ENCODE results near the gene CD1C.
"Not testable (repeated sequence)": the region's sequence is repeated elsewhere in the genome, so short reads cannot be mapped to it uniquely, and the experiment has no call there.

The CD1C gene

GRCh38 chr1:158333405-158334155 is 43.9 kb downstream of the CD1C start:
- Histone ChIP-seq H3K4me1 (no peaks in the 10 kb centered on the region), H3K36me3 (no peaks in the 10 kb centered on the region), H3K4me3 (ENCODE audit: low read depth, low read length) (no peak overlapping the region), H3K9me3 (no peaks in the 10 kb centered on the region), H3K27me3 (no peaks in the 10 kb centered on the region)
- DNase-seq = no peak
- TF ChIP-seq, protein P1, sequence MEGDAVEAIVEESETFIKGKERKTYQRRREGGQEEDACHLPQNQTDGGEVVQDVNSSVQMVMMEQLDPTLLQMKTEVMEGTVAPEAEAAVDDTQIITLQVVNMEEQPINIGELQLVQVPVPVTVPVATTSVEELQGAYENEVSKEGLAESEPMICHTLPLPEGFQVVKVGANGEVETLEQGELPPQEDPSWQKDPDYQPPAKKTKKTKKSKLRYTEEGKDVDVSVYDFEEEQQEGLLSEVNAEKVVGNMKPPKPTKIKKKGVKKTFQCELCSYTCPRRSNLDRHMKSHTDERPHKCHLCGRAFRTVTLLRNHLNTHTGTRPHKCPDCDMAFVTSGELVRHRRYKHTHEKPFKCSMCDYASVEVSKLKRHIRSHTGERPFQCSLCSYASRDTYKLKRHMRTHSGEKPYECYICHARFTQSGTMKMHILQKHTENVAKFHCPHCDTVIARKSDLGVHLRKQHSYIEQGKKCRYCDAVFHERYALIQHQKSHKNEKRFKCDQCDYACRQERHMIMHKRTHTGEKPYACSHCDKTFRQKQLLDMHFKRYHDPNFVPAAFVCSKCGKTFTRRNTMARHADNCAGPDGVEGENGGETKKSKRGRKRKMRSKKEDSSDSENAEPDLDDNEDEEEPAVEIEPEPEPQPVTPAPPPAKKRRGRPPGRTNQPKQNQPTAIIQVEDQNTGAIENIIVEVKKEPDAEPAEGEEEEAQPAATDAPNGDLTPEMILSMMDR (IDR thresholded peaks at IDR 0.05; ENCODE audit: low read depth, low read length) = no peak

DNA sequence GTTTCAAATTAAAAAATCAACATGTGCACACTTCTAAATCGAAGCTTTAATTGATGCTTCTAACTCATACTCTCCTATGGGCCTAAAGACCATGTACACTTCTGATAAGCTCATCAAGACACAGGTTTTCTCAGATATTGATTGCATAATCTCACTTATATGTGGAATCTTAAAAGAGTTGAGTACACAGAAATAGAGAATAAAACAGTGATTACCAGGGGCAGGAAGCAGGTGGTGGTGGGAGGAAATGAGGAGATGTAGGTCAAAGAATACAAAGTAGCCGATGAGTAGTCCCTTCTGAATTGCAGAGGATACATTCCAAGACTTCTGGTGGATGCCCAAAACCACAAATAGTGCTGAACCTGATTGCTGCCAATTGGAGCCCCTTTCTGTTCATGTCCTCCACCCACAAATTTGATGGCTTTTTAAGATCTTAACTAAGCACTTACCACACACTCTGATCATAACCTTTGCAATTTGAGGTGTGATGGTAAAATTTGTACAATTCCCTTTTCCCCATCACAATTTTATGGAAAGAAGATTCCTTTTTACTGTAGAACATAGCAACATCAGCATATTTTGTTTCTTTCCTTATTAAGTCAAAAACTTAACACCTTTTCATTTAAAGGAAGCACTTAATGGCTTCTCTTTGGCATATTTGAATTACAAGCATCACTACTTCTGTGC is 44.9 kb downstream of the CD1C start:
- Histone ChIP-seq H3K4me1 (no peaks in the 10 kb centered on the region), H3K4me3 (ENCODE audit: low read depth, low read length) (no peak overlapping the region), H3K27me3 (no peaks in the 10 kb centered on the region), H3K9me3 (no peaks in the 10 kb centered on the region), H3K36me3 (no peaks in the 10 kb centered on the region)
- TF ChIP-seq, protein P1 (IDR thresholded peaks at IDR 0.05; ENCODE audit: low read depth, low read length) = no peak
- no peak for DNase-seq

- Histone ChIP-seq H3K4me3 (ENCODE audit: low read depth, low read length) (no peak overlapping the region), H3K36me3 (no peaks in the 10 kb centered on the region), H3K4me1 (no peaks in the 10 kb centered on the region), H3K9me3 (no peaks in the 10 kb centered on the region), H3K27me3 (no peaks in the 10 kb centered on the region)
- DNase-seq = no peak
- TF ChIP-seq, protein P1 (IDR thresholded peaks at IDR 0.05; ENCODE audit: low read depth, low read length) = no peak
Observed at GRCh38 chr1:158335213-158335532, 45.5 kb downstream of the CD1C start.

- H3K9me3 ChIP-seq; H3K36me3 ChIP-seq; H3K27me3 ChIP-seq; DNase-seq; H3K4me3 ChIP-seq (ENCODE audit: low read depth, low read length); H3K4me1 ChIP-seq: not testable (repeated sequence)
Observed at GRCh38 chr1:158336413-158336812, 46.7 kb downstream of the CD1C start.

Data from BE2C (cell line).